Gastroesophageal sphincter (tissue), 4 donors: Measurements from ENCODE around the gene RECQL5. TPM values are rescaled to one million over a fixed set of nuclear protein-coding genes. Genes with fewer than 3 reads are reported as not detected.

Source experiments
- ATAC-seq: fragments of 150-250 bp; one replicate; pipeline ENCODE4 v1.9.1; 2016; ENCODE audit warnings: mild to moderate bottlenecking, moderate library complexity
- H3K27ac ChIP-seq, 4 donors: fragments of 200-600 bp; sonication (generic) in 3 of 4; 1 replicate in 3 of 4; 2 replicates in 1 of 4; pipeline ENCODE4 v1.5.1; 2016 to 2019
- H3K27me3 ChIP-seq: fragments of 200-600 bp; sonication (generic); one replicate; pipeline ENCODE4 v1.5.1; 2019
- H3K36me3 ChIP-seq, 2 donors: fragments of 200-600 bp; sonication (generic); one replicate each; pipeline ENCODE4 v1.5.1; 2019; ENCODE audit warnings: control low read depth in 1 of 2
- H3K4me1 ChIP-seq, 3 donors: fragments of 200-600 bp; sonication (generic); 1 replicate in 2 of 3; 2 replicates in 1 of 3; pipeline ENCODE4 v1.5.1; 2016 to 2019; ENCODE audit warnings: control low read depth in 2 of 3
- H3K4me3 ChIP-seq, 2 donors: fragments of 200-600 bp; sonication (generic); one replicate each; pipeline ENCODE4 v1.5.1; 2019; ENCODE audit warnings: mild to moderate bottlenecking in 1 of 2, moderate library complexity in 1 of 2
- H3K9me3 ChIP-seq, 3 donors: fragments of 200-600 bp; sonication (generic); one replicate each; pipeline ENCODE4 v1.5.1; 2017 to 2019; ENCODE audit warnings: control low read depth in 2 of 3
- EP300 ChIP-seq: sonication (generic); formaldehyde crosslinking; IDR thresholded peaks from one replicate; pipeline ENCODE4 v1.6.1; 2017; ENCODE audit warnings: antibody characterized with exemption, mild to moderate bottlenecking
- POLR2A ChIP-seq, 2 donors: fragments of 450-650 bp; IDR thresholded peaks; one replicate each; pipeline ENCODE4 v1.6.1; 2017; ENCODE audit warnings: antibody characterized with exemption in 2 of 2, mild to moderate bottlenecking in 2 of 2, moderate library complexity in 1 of 2
- POLR2AphosphoS5 ChIP-seq: sonication (generic); formaldehyde crosslinking; IDR thresholded peaks from one replicate; pipeline ENCODE4 v1.6.1; 2017; ENCODE audit warnings: antibody characterized with exemption
- WGBS, 2 donors: methylation state at CpG; one replicate each; pipeline ENCODE4 v1.1.5; 2018; ENCODE audit warnings: low coverage in 1 of 2; 5-methylcytosine and 5-hydroxymethylcytosine counted together
- total RNA-seq, 4 donors: library from RNA; depleted of rRNA; stranded (reverse); fragments of >200 nt; gene quantifications; one replicate each; pipeline ENCODE4 v1.1.0, GENCODE V29; 2016
- TF ChIP-seq, protein P1 (sequence below), 4 experiments: fragments of 200-600 bp in 2 of 4; fragments of 450-650 bp in 2 of 4; sonication (generic) in 1 of 4; IDR thresholded peaks; one replicate each; pipeline ENCODE4 v1.5.1; 2017 to 2019; ENCODE audit warnings: antibody characterized with exemption in 4 of 4, mild to moderate bottlenecking in 2 of 4, moderate library complexity in 2 of 4

RECQL5 gene
- total RNA-seq, 4 donors from 2014 or later: 6.4 to 15.1 (median 13.6) TPM

DNA sequence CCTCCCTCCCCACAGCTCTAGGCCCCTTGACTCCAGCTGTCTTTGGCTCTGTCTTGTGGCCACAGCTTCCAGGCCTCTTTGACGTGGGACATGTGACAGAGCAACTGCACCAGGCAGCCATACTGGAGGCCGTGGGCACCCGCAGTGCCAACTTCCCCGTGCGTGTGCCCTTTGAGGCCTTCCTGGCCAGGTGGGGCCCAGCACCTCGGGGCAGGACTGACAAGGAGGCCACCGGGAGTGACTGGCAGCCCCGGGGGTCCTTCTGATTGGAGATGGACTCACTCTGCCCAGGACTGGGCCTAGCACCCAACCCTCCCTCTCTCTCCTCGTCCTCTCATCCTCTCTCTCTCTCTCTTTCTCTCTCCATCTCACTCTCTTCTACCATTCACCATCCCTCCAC, 63.8 kb downstream of the RECQL5 start:
- H3K4me3 ChIP-seq: no peak overlapping the region
- H3K9me3 ChIP-seq: no peaks in the 10 kb centered on the region
- 70 to 92% methylated on average over 2 to 6 of the region's 9 CpGs for WGBS, 2 donors
- no peak overlapping the region for H3K27ac ChIP-seq
- ATAC-seq: no peak
- H3K4me1 ChIP-seq: no peaks in the 10 kb centered on the region
- TF ChIP-seq, protein P1, sequence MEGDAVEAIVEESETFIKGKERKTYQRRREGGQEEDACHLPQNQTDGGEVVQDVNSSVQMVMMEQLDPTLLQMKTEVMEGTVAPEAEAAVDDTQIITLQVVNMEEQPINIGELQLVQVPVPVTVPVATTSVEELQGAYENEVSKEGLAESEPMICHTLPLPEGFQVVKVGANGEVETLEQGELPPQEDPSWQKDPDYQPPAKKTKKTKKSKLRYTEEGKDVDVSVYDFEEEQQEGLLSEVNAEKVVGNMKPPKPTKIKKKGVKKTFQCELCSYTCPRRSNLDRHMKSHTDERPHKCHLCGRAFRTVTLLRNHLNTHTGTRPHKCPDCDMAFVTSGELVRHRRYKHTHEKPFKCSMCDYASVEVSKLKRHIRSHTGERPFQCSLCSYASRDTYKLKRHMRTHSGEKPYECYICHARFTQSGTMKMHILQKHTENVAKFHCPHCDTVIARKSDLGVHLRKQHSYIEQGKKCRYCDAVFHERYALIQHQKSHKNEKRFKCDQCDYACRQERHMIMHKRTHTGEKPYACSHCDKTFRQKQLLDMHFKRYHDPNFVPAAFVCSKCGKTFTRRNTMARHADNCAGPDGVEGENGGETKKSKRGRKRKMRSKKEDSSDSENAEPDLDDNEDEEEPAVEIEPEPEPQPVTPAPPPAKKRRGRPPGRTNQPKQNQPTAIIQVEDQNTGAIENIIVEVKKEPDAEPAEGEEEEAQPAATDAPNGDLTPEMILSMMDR (IDR thresholded peaks at IDR 0.05): no peak
- TF ChIP-seq POLR2A (IDR thresholded peaks at IDR 0.05) (no peak), EP300 (no peak)
- peaks cover 0 to 13% of the 10 kb centered on the region in 2 donors for H3K36me3 ChIP-seq
- no peaks in the 10 kb centered on the region for H3K27me3 ChIP-seq

DNA sequence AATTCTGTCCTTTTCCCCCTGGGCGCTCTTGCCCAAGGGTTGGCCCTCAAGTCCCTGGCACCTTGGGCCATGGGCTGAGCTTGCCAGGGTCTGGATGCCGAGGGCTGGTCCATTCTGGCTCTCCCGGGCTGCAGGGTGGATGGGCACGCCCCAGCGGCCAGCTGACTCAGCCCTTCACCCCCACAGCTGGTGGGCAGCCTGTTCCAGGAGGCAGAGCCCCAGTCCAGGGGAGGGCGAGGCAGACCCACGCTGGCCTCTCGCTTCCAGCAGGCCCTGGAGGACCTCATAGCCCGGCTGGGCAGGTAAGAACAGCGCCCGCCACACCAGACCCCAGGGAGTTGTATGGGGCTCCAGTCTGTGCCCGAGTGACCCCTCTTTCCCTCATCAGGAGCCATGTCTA, 64.3 kb downstream of the RECQL5 start:
- Histone ChIP-seq H3K4me3 (no peak overlapping the region), H3K36me3 (peaks cover 0 to 13% of the 10 kb centered on the region in 2 donors), H3K27ac (no peak overlapping the region), H3K9me3 (no peaks in the 10 kb centered on the region), H3K4me1 (no peaks in the 10 kb centered on the region), H3K27me3 (no peaks in the 10 kb centered on the region)
- no peak for ATAC-seq
- no CpG with 5 or more reads among the region's 12 CpGs for WGBS, 2 donors
- TF ChIP-seq EP300: no peak
- TF ChIP-seq POLR2A (IDR thresholded peaks at IDR 0.05): no peak
- TF ChIP-seq, protein P1 (IDR thresholded peaks at IDR 0.05): no peak
- TF ChIP-seq POLR2AphosphoS5: no peak

DNA sequence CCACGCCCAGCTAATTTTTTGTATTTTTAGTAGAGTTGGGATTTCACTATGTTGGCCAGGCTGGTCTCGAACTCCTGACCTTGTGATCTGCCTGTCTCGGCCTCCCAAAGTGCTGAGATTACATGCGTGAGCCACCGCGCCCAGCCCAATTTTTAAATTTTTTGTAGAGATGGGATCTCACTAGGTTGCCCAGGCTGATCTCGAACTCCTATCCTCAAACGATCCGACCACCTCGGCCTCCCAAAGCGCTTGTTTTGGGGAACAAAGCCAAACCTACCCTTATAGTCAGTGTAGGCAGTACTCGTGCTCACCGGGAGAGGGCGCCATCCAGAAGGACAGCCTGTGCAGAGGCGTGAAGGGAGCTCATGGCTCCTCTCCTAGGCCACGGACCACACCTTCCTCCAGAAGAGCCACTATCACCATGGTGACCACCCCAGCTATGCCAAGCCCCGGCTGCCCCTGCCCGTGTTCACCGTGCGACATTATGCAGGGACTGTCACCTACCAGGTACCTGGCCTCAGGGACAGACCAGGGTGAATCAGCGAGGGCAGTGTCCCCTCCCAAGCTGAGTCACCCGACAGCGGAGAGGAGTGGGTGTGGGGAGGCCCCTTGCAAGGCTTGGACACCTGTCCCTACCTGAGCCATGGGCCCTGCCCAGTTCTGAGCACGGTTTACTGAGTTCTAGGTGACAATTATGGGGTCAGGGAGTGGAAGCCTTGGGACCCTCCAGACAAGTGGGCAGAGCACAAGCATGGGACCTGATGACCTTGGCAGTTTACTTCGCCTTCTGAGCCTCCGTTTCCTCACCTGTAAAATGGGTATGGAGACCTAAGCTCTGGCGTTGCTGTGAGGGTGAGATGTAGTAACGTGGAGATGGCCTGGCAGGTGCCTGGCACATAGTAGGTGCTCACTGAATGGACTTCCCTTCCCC, 65.6 kb downstream of the RECQL5 start:
- TF ChIP-seq POLR2AphosphoS5: no peak
- TF ChIP-seq, protein P1 (IDR thresholded peaks at IDR 0.05): peak in 3 of 4 experiments; percentile 25 to 61 (median 26)
- 57 to 82% methylated on average over 6 to 10 of the region's 28 CpGs for WGBS, 2 donors
- no peak for ATAC-seq
- Histone ChIP-seq H3K4me1 (no peaks in the 10 kb centered on the region), H3K27ac (no peak overlapping the region), H3K4me3 (no peak overlapping the region), H3K9me3 (no peaks in the 10 kb centered on the region), H3K27me3 (no peaks in the 10 kb centered on the region), H3K36me3 (peaks cover 0 to 7% of the 10 kb centered on the region in 2 donors)

DNA sequence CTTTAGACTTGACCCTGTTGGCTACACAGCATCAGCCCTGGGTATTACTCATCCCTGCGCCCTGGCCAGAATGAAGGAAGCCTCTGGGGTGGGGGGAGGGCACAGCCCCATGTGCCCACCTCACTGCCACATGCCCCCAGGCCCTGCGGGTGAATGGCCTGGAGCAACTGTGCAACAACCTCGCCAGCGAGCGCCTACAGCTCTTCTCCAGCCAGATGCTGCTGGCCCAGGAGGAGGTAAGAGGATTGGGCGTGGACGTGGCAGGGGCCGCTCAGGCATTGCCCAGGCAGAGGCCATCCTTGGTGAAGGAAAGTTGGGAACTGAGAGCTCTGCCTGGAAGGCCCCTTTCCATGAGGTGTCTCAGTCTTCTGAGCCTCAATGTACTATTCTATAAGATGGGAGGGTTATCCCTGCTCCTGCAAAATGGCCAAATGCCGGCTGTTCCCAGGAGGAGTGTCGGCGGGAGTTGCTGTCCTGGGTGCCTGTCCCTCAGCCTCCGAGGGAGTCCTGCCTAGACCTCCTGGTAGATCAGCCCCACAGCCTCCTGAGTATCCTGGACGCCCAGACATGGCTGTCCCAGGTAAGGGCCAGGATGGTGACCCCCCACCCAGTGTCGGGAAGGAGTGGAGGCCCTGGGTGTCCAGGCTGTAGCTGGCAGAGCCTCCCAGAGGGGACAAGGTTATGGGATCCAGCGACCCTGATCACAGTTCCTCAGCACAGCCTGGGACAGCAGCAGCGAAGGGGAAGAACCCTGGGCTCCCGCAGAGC, 70.5 kb downstream of the RECQL5 start:
- H3K9me3 ChIP-seq: no peaks in the 10 kb centered on the region
- no peak overlapping the region for H3K27ac ChIP-seq
- WGBS, 2 donors: 100% methylated on average over 1 of the region's 17 CpGs; no CpG with 5 or more reads in 1 of the 2 donors
- H3K27me3 ChIP-seq: no peaks in the 10 kb centered on the region
- ATAC-seq: no peak
- TF ChIP-seq POLR2AphosphoS5 (no peak), POLR2A (IDR thresholded peaks at IDR 0.05) (no peak), EP300 (no peak)
- TF ChIP-seq, protein P1 (IDR thresholded peaks at IDR 0.05): no peak
- H3K36me3 ChIP-seq: no peaks in the 10 kb centered on the region
- H3K4me3 ChIP-seq: no peak overlapping the region
- no peaks in the 10 kb centered on the region for H3K4me1 ChIP-seq
